ENCODE results near the gene PPP5C.

- TF ChIP-seq, protein P1, sequence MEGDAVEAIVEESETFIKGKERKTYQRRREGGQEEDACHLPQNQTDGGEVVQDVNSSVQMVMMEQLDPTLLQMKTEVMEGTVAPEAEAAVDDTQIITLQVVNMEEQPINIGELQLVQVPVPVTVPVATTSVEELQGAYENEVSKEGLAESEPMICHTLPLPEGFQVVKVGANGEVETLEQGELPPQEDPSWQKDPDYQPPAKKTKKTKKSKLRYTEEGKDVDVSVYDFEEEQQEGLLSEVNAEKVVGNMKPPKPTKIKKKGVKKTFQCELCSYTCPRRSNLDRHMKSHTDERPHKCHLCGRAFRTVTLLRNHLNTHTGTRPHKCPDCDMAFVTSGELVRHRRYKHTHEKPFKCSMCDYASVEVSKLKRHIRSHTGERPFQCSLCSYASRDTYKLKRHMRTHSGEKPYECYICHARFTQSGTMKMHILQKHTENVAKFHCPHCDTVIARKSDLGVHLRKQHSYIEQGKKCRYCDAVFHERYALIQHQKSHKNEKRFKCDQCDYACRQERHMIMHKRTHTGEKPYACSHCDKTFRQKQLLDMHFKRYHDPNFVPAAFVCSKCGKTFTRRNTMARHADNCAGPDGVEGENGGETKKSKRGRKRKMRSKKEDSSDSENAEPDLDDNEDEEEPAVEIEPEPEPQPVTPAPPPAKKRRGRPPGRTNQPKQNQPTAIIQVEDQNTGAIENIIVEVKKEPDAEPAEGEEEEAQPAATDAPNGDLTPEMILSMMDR (IDR thresholded peaks at IDR 0.05) = no peak
- TF ChIP-seq POLR2A (IDR thresholded peaks at IDR 0.05) = no peak
Observed at GRCh38 chr19:46435009-46435408, 88.1 kb downstream of the PPP5C start.

All from lower leg skin (tissue), 3 donors.